Esophagus muscularis mucosa (tissue), 4 donors: ENCODE measurements around the gene HOXA10. TPM values are rescaled to one million over a fixed set of nuclear protein-coding genes. Genes with fewer than 3 reads are reported as not detected.

Experiments
- DNase-seq: peaks from one replicate; pipeline ENCODE4 v3.0.0-alpha.2; 2017; ENCODE audit errors: extremely low spot score
- H3K27ac ChIP-seq, 4 donors: fragments of 200-600 bp; sonication (generic); replicated peaks in 1 of 4; 1 replicate in 3 of 4; 2 replicates in 1 of 4; pipeline ENCODE4 v1.5.1; 2016 to 2019; ENCODE audit warnings: mild to moderate bottlenecking in 1 of 4
- H3K27me3 ChIP-seq, 4 donors: fragments of 200-600 bp; sonication (generic); one replicate each; pipeline versions ENCODE4 v1.5.1 to v1.6.0; 2016 to 2019
- H3K36me3 ChIP-seq, 4 donors: fragments of 200-600 bp; sonication (generic); one replicate each; pipeline ENCODE4 v1.5.1; 2016 to 2019
- H3K4me1 ChIP-seq, 4 donors: fragments of 200-600 bp; sonication (generic); one replicate each; pipeline ENCODE4 v1.5.1; 2016 to 2019
- H3K4me3 ChIP-seq, 4 donors: fragments of 200-600 bp; sonication (generic); 1 replicate in 2 of 4; 2 replicates in 2 of 4; pipeline ENCODE4 v1.5.1; 2016 to 2019; ENCODE audit warnings: mild to moderate bottlenecking in 4 of 4, moderate library complexity in 1 of 4
- H3K9me3 ChIP-seq, 4 donors: fragments of 200-600 bp; sonication (generic); 1 replicate in 3 of 4; 2 replicates in 1 of 4; pipeline ENCODE4 v1.5.1; 2016 to 2019
- EP300 ChIP-seq: sonication (generic); formaldehyde crosslinking; IDR thresholded peaks from one replicate; pipeline ENCODE4 v1.6.1; 2017; ENCODE audit warnings: antibody characterized with exemption
- POLR2A ChIP-seq: fragments of 450-650 bp; IDR thresholded peaks from one replicate; pipeline ENCODE4 v1.6.1; 2017; ENCODE audit warnings: antibody characterized with exemption, moderate library complexity, mild to moderate bottlenecking, low read depth
- POLR2AphosphoS5 ChIP-seq, 2 donors: sonication (generic); formaldehyde crosslinking; IDR thresholded peaks; one replicate each; pipeline ENCODE4 v1.6.1; 2017; ENCODE audit warnings: antibody characterized with exemption in 2 of 2
- WGBS: methylation state at CpG from one replicate; pipeline ENCODE4 v1.1.5; 2018; 5-methylcytosine and 5-hydroxymethylcytosine counted together
- intact Hi-C: fragments of 100-400 bp; cut with DNase I; formaldehyde crosslinking; loops from one replicate; pipeline ENCODE4 v1.15.1; 2023
- total RNA-seq, 4 donors: library from RNA; depleted of rRNA; stranded (reverse); fragments of >200 nt; gene quantifications; one replicate each; pipeline versions ENCODE4 v1.1.0 to v1.2.1, GENCODE V29; 2016
- TF ChIP-seq, protein P1 (sequence below), 3 experiments: fragments of 200-600 bp in 2 of 3; fragments of 450-650 bp in 1 of 3; sonication (generic) in 2 of 3; IDR thresholded peaks; one replicate each; pipeline ENCODE4 v1.5.1; 2017 to 2019; ENCODE audit warnings: antibody characterized with exemption in 3 of 3, mild to moderate bottlenecking in 2 of 3, moderate library complexity in 1 of 3

HOXA10 gene
- total RNA-seq, 4 donors from 2014 or later: not detected

GRCh38 chr7:27185854-27186667 is 11.9 kb upstream of the HOXA10 start:
- H3K27me3 ChIP-seq: peaks cover 15 to 100% (median 96%) of the 10 kb centered on the region in 4 donors
- 9% methylated on average over 23 of the region's 24 CpGs for WGBS
- TF ChIP-seq, protein P1, sequence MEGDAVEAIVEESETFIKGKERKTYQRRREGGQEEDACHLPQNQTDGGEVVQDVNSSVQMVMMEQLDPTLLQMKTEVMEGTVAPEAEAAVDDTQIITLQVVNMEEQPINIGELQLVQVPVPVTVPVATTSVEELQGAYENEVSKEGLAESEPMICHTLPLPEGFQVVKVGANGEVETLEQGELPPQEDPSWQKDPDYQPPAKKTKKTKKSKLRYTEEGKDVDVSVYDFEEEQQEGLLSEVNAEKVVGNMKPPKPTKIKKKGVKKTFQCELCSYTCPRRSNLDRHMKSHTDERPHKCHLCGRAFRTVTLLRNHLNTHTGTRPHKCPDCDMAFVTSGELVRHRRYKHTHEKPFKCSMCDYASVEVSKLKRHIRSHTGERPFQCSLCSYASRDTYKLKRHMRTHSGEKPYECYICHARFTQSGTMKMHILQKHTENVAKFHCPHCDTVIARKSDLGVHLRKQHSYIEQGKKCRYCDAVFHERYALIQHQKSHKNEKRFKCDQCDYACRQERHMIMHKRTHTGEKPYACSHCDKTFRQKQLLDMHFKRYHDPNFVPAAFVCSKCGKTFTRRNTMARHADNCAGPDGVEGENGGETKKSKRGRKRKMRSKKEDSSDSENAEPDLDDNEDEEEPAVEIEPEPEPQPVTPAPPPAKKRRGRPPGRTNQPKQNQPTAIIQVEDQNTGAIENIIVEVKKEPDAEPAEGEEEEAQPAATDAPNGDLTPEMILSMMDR (IDR thresholded peaks at IDR 0.05): no peak
- no peak for TF ChIP-seq EP300
- no peak for TF ChIP-seq POLR2AphosphoS5 (IDR thresholded peaks at IDR 0.05)
- TF ChIP-seq POLR2A: no peak
- H3K36me3 ChIP-seq: no peaks in the 10 kb centered on the region
- H3K4me3 ChIP-seq: no peak overlapping the region
- H3K27ac ChIP-seq: no peak overlapping the region
- H3K9me3 ChIP-seq: no peaks in the 10 kb centered on the region
- no peak for DNase-seq
- H3K4me1 ChIP-seq: peaks cover 42 to 66% (median 51%) of the 10 kb centered on the region in 4 donors
- intact Hi-C loops: no loop called here

DNA sequence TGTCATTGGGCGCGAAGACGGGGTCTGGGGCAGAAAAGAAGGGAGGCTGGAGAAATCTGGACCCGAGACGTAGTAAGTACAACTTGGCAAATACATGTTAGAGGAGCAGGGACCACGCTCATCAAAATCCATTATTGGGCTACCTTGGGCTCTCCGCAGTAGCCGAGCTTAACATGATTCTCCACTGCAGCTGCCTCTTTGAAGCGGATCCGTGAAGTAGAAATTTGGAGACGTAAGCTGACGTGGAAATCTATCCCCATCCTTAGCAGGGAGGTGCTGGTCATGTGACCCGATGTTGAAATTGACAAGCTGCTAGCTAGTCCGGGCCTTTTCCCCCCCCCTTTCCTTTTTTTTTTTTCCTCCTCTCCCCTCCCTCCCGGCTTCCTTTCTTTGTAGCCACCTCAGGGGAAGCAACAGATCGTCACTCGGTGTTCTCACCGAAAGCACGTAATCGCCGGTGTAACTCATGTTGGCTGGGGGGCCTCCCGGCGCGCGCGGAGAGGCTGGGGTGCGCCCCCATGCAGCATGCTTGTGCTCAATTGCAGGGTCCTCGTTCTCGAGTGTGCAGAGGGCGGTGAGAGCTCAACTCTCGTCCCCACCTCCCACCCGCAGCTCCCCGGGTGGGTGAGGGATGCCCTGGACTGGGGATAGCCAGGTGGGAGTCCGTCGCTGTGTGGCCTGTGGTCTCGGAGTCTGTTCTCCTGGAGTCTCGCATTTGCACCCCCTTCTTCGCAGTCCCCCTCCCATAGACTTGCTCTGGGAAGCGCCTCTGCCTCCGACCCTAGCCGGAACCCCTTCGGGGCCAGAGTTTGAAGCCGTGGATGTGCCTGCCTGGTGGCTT is 11.1 kb upstream of the HOXA10 start, which contains the start of gene HOXA11:
Gene HOXA11, minus strand, starts transcription at position 220 of the 841 bp plus-strand sequence. Its CDS starts 88 bp downstream, at position 132.
- H3K27me3 ChIP-seq: peaks cover 15 to 100% (median 94%) of the 10 kb centered on the region in 4 donors
- no peak within 1 kb of the TSS for H3K27ac ChIP-seq
- no peaks in the 10 kb centered on the region for H3K9me3 ChIP-seq
- TF ChIP-seq, protein P1 (IDR thresholded peaks at IDR 0.05): no peak
- no peak for TF ChIP-seq POLR2A
- no peak for TF ChIP-seq POLR2AphosphoS5 (IDR thresholded peaks at IDR 0.05)
- TF ChIP-seq EP300: no peak
- H3K36me3 ChIP-seq: no peaks in the 10 kb centered on the region
- peaks cover 42 to 68% (median 52%) of the 10 kb centered on the region in 4 donors for H3K4me1 ChIP-seq
- DNase-seq: no peak
- WGBS: 6% methylated on average over 43 of the region's 43 CpGs
- intact Hi-C loops: no loop called here
- peak within 1 kb of the TSS; percentile 38 to 49 (median 43) for H3K4me3 ChIP-seq

- Histone ChIP-seq H3K4me3 (peak overlapping the region; percentile 38 to 49 (median 43)), H3K27ac (no peak overlapping the region), H3K4me1 (peaks cover 49 to 76% (median 59%) of the 10 kb centered on the region in 4 donors), H3K36me3 (no peaks in the 10 kb centered on the region), H3K27me3 (peaks cover 15 to 100% (median 95%) of the 10 kb centered on the region in 4 donors), H3K9me3 (no peaks in the 10 kb centered on the region)
- TF ChIP-seq EP300 (no peak), POLR2A (no peak), POLR2AphosphoS5 (IDR thresholded peaks at IDR 0.05) (no peak)
- TF ChIP-seq, protein P1 (IDR thresholded peaks at IDR 0.05): no peak
- intact Hi-C loops: no loop called here
- DNase-seq: no peak
- WGBS: 3% methylated on average over 36 of the region's 72 CpGs
Observed at GRCh38 chr7:27184337-27185012, 10.4 kb upstream of the HOXA10 start.

GRCh38 chr7:27183682-27184336 is 9.7 kb upstream of the HOXA10 start:
- WGBS: 7% methylated on average over 30 of the region's 30 CpGs
- intact Hi-C loops: no loop called here
- no peak for TF ChIP-seq POLR2A
- no peak for TF ChIP-seq POLR2AphosphoS5 (IDR thresholded peaks at IDR 0.05)
- TF ChIP-seq, protein P1 (IDR thresholded peaks at IDR 0.05): no peak
- no peak for TF ChIP-seq EP300
- H3K4me1 ChIP-seq: peaks cover 45 to 75% (median 57%) of the 10 kb centered on the region in 4 donors
- H3K9me3 ChIP-seq: no peaks in the 10 kb centered on the region
- peak overlapping the region; percentile 38 to 49 (median 43) for H3K4me3 ChIP-seq
- H3K27ac ChIP-seq: no peak overlapping the region
- H3K27me3 ChIP-seq: peaks cover 15 to 100% (median 95%) of the 10 kb centered on the region in 4 donors
- DNase-seq: no peak
- H3K36me3 ChIP-seq: no peaks in the 10 kb centered on the region
